PC-3 (cell line): ENCODE results near the gene FUT8. TPM values are rescaled to one million over a fixed set of nuclear protein-coding genes. Genes with fewer than 3 reads are reported as not detected.

Experiments used
- ATAC-seq: fragments of 200-7000 bp; cut with Tn5 transposase; 2 replicates; pipeline ENCODE4 v1.9.1; 2020; ENCODE audit warnings: mild to moderate bottlenecking, moderate library complexity
- BruUV-seq: library from RNA; stranded (reverse); fragments of 400-500 nt; replicated peaks from 2 replicates; lab custom pipeline; 2021; lab: Mats Ljungman, UMichigan
- CTCF ChIA-PET: fragments of 300-600 bp; sonication (Branson Sonifier 250); formaldehyde crosslinking; loops from one replicate; lab custom pipeline; 2022; ENCODE audit warnings: antibody characterized with exemption; lab: Charles Lee
- POLR2A ChIA-PET: fragments of 300-600 bp; sonication (Branson Sonifier 250); formaldehyde crosslinking; loops from one replicate; lab custom pipeline; 2022; ENCODE audit warnings: antibody characterized with exemption; ENCODE audit not compliant: unreplicated experiment; lab: Charles Lee
- DNase-seq: peaks from one replicate; pipeline ENCODE4 v3.0.0-alpha.2; 2015
- H2AFZ ChIP-seq: fragments of 300-600 bp; sonication (generic); 2 replicates; pipeline ENCODE4 v1.6.0; 2016; ENCODE audit warnings: antibody characterized with exemption, low read length
- H3F3A ChIP-seq: fragments of 300-600 bp; sonication (generic); one replicate; pipeline ENCODE4 v1.6.0; 2017; ENCODE audit warnings: antibody characterized with exemption, low read length, control low read depth, mild to moderate bottlenecking; ENCODE audit not compliant: unreplicated experiment
- H3K27ac ChIP-seq: fragments of 300-600 bp; sonication (generic); 2 replicates; pipeline ENCODE4 v1.5.1; 2016; ENCODE audit warnings: mild to moderate bottlenecking, low read length
- H3K27me3 ChIP-seq: fragments of 300-600 bp; sonication (generic); 2 replicates; pipeline ENCODE4 v1.6.1; 2016; ENCODE audit warnings: low read length, mixed read lengths
- H3K36me3 ChIP-seq: fragments of 300-600 bp; sonication (generic); 2 replicates; pipeline ENCODE4 v1.6.1; 2016; ENCODE audit warnings: low read depth, mixed run types, low read length, mixed read lengths
- H3K4me1 ChIP-seq: fragments of 300-600 bp; sonication (generic); 2 replicates; pipeline ENCODE4 v1.5.1; 2016; ENCODE audit warnings: low read length; ENCODE audit not compliant: insufficient read depth
- H3K4me2 ChIP-seq: fragments of 300-600 bp; sonication (generic); 2 replicates; pipeline ENCODE4 v1.6.0; 2016; ENCODE audit warnings: low read length
- H3K4me3 ChIP-seq: fragments of 300-600 bp; sonication (generic); 2 replicates; pipeline ENCODE4 v1.5.1; 2016; ENCODE audit warnings: mild to moderate bottlenecking, low read length, mixed read lengths
- H3K79me2 ChIP-seq: fragments of 300-600 bp; sonication (generic); 2 replicates; pipeline ENCODE4 v1.6.1; 2017; ENCODE audit warnings: low read length, mixed read lengths
- H3K9ac ChIP-seq: fragments of 300-600 bp; sonication (generic); 2 replicates; pipeline ENCODE4 v1.6.0; 2016; ENCODE audit warnings: mild to moderate bottlenecking, low read length
- H3K9me2 ChIP-seq: fragments of 300-600 bp; sonication (generic); replicated peaks from 2 replicates; pipeline ENCODE4 v1.6.1; 2016; ENCODE audit warnings: mixed run types, low read length, mixed read lengths
- H3K9me3 ChIP-seq: fragments of 300-600 bp; sonication (generic); 2 replicates; pipeline ENCODE4 v1.6.1; 2016; ENCODE audit warnings: low read length, mixed read lengths
- H4K20me1 ChIP-seq: fragments of 300-600 bp; sonication (generic); 2 replicates; pipeline ENCODE4 v1.6.1; 2016; ENCODE audit warnings: low read length, mixed read lengths
- EZH2 ChIP-seq: fragments of 300-600 bp; sonication (generic); IDR thresholded peaks from one replicate; pipeline ENCODE4 v1.6.1; 2017; ENCODE audit warnings: antibody characterized with exemption, mild to moderate bottlenecking, low read length; ENCODE audit not compliant: unreplicated experiment
- EZH2phosphoT487 ChIP-seq: fragments of 300-600 bp; sonication (generic); IDR thresholded peaks from 2 replicates; pipeline ENCODE4 v1.6.1; 2018; ENCODE audit warnings: mild to moderate bottlenecking, antibody characterized with exemption, low read length, borderline replicate concordance
- intact Hi-C: fragments of 100-400 bp; cut with micrococcal nuclease; formaldehyde crosslinking; loops from 2 replicates; pipeline ENCODE4 v1.9.0; 2023
- total RNA-seq: library from RNA; depleted of rRNA; stranded (reverse); fragments of >200 nt; gene quantifications from 2 replicates; pipeline ENCODE4 v1.2.3, GENCODE V29; 2014
- TF ChIP-seq, protein P1 (sequence below): fragments of 300-600 bp; sonication (generic); conservative IDR thresholded peaks from 2 replicates; pipeline ENCODE4 v1.5.1; 2017; ENCODE audit warnings: antibody characterized with exemption, low read depth, mild to moderate bottlenecking, low read length

The FUT8 gene
- total RNA-seq, 1 experiment from 2014 or later, result 132 TPM

DNA sequence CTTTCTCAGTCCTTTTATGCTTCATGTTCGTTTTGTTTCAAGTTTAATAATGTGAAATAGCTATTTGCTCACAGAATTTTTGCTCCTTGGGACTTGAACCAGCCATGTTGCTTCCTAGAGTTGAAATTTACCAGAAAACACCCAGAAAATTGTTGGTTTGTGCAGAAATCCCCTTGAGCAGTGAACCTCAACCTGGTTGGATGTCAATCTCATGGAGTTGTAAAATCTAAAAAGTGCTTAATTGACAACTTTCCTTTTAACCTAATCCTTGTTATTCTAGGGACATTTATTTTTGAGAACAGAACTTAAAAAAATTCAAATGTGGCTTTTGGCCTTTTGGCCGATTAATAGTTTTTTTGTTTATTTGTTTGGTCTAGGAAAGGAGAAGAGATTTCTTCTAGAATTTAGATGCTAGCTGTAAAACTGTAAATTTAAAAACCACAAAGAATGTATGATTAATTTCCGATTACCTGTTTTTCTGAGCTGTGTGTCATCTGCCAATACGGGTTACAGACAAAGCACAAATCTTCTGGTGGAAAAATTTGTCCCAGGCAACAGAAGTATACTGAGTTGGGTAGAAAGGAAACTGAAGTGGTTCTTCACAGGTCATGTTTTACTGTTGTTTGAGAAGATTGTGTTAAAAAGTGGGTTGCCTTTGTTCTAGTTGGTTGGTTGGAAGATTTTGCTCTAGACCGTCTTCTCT is 154.4 kb downstream of the FUT8 start:
- no peak overlapping the region for H2AFZ ChIP-seq
- DNase-seq, result peak; percentile 74
- ChIA-PET POLR2A (interaction anchor here (0.6 kb wide), 2 partner anchors 18 to 348 kb away, joined by 4 to 5 read pairs; no protein-coding TSS in a partner anchor), CTCF (interaction anchor here (0.7 kb wide), 1 partner anchor 123 kb away, joined by 3 read pairs; no protein-coding TSS in a partner anchor)
- TF ChIP-seq, protein P1, sequence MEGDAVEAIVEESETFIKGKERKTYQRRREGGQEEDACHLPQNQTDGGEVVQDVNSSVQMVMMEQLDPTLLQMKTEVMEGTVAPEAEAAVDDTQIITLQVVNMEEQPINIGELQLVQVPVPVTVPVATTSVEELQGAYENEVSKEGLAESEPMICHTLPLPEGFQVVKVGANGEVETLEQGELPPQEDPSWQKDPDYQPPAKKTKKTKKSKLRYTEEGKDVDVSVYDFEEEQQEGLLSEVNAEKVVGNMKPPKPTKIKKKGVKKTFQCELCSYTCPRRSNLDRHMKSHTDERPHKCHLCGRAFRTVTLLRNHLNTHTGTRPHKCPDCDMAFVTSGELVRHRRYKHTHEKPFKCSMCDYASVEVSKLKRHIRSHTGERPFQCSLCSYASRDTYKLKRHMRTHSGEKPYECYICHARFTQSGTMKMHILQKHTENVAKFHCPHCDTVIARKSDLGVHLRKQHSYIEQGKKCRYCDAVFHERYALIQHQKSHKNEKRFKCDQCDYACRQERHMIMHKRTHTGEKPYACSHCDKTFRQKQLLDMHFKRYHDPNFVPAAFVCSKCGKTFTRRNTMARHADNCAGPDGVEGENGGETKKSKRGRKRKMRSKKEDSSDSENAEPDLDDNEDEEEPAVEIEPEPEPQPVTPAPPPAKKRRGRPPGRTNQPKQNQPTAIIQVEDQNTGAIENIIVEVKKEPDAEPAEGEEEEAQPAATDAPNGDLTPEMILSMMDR, result no peak
- no peak for TF ChIP-seq EZH2phosphoT487
- no peak for TF ChIP-seq EZH2
- H3K9me3 ChIP-seq, result no peaks in the 10 kb centered on the region
- H3F3A ChIP-seq, result peaks cover 10% of the 10 kb centered on the region
- H3K79me2 ChIP-seq, result peaks cover 80% of the 10 kb centered on the region
- H3K27ac ChIP-seq, result peak overlapping the region; percentile 72
- H3K27me3 ChIP-seq, result no peaks in the 10 kb centered on the region
- 0 out of 2 replicates have a peak overlapping the region, but pooled peaks have one; percentile 15 for H3K9ac ChIP-seq
- ATAC-seq, result peak; percentile 76
- H4K20me1 ChIP-seq, result peaks cover 2% of the 10 kb centered on the region; the same call in 1 of the 2 replicates
- no peaks in the 10 kb centered on the region for H3K9me2 ChIP-seq
- H3K4me2 ChIP-seq, result peak overlapping the region; percentile 63
- H3K36me3 ChIP-seq, result peaks cover 19% of the 10 kb centered on the region
- intact Hi-C loops, result loop anchor here (2.0 kb wide), 1 partner anchor 16 kb away; no protein-coding TSS in a partner anchor
- H3K4me1 ChIP-seq, result peaks cover 52% of the 10 kb centered on the region
- BruUV-seq, result no TSS peak
- no peak overlapping the region for H3K4me3 ChIP-seq

DNA sequence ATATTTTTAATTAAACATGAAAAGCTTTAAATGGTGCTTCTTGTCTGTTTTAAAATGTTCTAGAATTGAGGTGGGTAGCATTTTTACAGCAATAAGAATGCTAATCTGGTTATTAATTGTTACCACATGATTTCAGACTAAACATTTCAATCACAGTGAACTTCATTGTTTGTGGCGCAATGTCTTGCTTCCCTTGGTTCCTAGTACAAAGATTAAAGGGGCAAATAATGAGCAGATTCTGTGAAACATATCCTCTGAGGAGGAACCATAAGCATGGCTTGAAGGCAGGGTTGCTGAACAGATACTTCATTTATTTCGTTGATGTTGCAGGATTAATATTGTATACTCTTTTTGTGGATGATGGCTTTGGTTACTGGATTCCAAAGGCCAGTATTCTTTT is 162.1 kb downstream of the FUT8 start:
- Histone ChIP-seq H3K4me2 (no peak overlapping the region), H4K20me1 (peaks cover 8% of the 10 kb centered on the region; the same call in 1 of the 2 replicates), H3K36me3 (peaks cover 6% of the 10 kb centered on the region; the same call in 1 of the 2 replicates), H3K4me1 (no peaks in the 10 kb centered on the region), H3K27me3 (no peaks in the 10 kb centered on the region), H3K9me2 (no peaks in the 10 kb centered on the region), H3K27ac (no peak overlapping the region), H3K79me2 (peaks cover 78% of the 10 kb centered on the region), H3F3A (no peaks in the 10 kb centered on the region), H3K9me3 (no peaks in the 10 kb centered on the region), H3K9ac (no peak overlapping the region), H3K4me3 (no peak overlapping the region), H2AFZ (no peak overlapping the region)
- CTCF ChIA-PET, result no interaction called here
- no TSS peak for BruUV-seq
- POLR2A ChIA-PET, result no interaction called here
- intact Hi-C loops, result no loop called here
- ATAC-seq (no peak), DNase-seq (no peak)
- TF ChIP-seq, protein P1, result no peak
- TF ChIP-seq EZH2, result no peak
- TF ChIP-seq EZH2phosphoT487, result no peak

DNA sequence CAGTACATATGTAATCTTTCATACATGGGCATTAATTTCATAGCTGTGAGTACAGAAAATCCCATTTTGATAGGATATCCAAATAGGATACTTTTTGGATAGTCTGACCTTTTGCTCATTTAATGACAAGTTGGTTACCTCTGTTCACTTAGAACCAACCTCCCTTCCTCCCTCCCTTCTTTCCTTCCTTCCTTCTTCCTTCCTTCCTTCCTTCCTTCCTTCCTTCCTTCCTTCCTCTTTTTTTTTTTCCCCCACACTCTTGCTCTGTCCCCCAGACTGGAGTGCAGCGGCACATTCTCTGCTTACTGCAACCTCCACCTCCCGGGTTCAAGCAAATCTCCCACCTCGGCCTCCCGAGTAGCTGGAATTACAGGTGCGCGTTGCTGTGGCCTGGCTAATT is 162.9 kb downstream of the FUT8 start:
- H3K4me2 ChIP-seq, result no peak overlapping the region
- H3K9me2 ChIP-seq, result no peaks in the 10 kb centered on the region
- no peak overlapping the region for H3K4me3 ChIP-seq
- H4K20me1 ChIP-seq, result peaks cover 8% of the 10 kb centered on the region
- no peaks in the 10 kb centered on the region for H3F3A ChIP-seq
- DNase-seq (no peak), ATAC-seq (no peak)
- no peak overlapping the region for H3K27ac ChIP-seq
- H3K9ac ChIP-seq, result no peak overlapping the region
- H3K4me1 ChIP-seq, result no peaks in the 10 kb centered on the region
- intact Hi-C loops, result no loop called here
- TF ChIP-seq EZH2phosphoT487 (no peak), EZH2 (no peak)
- TF ChIP-seq, protein P1, result no peak
- peaks cover 72% of the 10 kb centered on the region for H3K79me2 ChIP-seq
- H3K27me3 ChIP-seq, result no peaks in the 10 kb centered on the region
- H2AFZ ChIP-seq, result no peak overlapping the region
- no TSS peak for BruUV-seq
- peaks cover 6% of the 10 kb centered on the region; the same call in 1 of the 2 replicates for H3K36me3 ChIP-seq
- POLR2A ChIA-PET, result no interaction called here
- CTCF ChIA-PET, result no interaction called here
- H3K9me3 ChIP-seq, result no peaks in the 10 kb centered on the region
